ENCODE measurements around the gene FAM227A.
A peak's percentile ranks its signal among the peaks of the same experiment; 100 is the strongest.

The FAM227A gene

DNA sequence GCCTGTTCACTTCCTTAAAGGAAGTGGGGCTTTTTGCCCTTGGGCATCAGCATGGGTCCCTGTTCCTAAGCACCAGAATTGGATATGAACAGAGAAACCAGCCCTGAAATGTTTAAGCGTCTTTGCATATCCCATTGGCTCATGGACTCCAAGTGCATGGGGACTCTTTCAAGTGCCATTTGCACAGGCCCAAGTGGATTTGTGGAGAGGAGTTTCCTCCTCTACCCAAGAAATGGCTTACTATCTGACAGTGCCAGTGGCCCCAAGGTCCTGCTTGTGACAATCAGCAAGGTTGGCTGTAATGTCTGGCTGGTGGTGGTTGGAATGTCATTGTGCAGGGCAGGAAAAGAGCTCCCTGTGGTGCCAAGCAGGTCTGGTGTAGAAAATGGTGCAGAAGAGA is 29.6 kb upstream of the FAM227A start:
- TF ChIP-seq, protein P1, sequence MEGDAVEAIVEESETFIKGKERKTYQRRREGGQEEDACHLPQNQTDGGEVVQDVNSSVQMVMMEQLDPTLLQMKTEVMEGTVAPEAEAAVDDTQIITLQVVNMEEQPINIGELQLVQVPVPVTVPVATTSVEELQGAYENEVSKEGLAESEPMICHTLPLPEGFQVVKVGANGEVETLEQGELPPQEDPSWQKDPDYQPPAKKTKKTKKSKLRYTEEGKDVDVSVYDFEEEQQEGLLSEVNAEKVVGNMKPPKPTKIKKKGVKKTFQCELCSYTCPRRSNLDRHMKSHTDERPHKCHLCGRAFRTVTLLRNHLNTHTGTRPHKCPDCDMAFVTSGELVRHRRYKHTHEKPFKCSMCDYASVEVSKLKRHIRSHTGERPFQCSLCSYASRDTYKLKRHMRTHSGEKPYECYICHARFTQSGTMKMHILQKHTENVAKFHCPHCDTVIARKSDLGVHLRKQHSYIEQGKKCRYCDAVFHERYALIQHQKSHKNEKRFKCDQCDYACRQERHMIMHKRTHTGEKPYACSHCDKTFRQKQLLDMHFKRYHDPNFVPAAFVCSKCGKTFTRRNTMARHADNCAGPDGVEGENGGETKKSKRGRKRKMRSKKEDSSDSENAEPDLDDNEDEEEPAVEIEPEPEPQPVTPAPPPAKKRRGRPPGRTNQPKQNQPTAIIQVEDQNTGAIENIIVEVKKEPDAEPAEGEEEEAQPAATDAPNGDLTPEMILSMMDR (conservative IDR thresholded peaks at IDR 0.05) = no peak
- H3K27ac ChIP-seq = no peak overlapping the region

DNA sequence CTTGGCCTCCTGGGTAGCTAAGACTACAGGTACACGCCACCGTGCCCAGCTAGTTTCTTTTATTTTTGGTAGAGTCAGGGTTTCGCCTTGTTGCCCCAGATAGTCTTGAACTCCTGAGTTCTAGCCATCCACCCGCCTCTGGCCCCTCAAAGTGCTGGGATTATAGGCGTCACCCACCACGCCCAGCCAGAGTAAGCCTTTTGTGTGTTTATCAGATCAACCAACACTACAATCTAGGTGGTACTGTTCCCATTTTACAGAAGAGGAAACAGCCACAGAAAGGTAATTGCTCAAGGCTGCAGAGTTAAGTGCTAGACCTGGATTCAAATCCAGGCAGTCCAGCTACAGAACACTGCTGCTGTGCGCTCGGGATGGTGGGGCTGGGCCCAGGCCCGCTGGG is 28.7 kb upstream of the FAM227A start:
- H3K27ac ChIP-seq = no peak overlapping the region
- TF ChIP-seq, protein P1 (conservative IDR thresholded peaks at IDR 0.05) = no peak

DNA sequence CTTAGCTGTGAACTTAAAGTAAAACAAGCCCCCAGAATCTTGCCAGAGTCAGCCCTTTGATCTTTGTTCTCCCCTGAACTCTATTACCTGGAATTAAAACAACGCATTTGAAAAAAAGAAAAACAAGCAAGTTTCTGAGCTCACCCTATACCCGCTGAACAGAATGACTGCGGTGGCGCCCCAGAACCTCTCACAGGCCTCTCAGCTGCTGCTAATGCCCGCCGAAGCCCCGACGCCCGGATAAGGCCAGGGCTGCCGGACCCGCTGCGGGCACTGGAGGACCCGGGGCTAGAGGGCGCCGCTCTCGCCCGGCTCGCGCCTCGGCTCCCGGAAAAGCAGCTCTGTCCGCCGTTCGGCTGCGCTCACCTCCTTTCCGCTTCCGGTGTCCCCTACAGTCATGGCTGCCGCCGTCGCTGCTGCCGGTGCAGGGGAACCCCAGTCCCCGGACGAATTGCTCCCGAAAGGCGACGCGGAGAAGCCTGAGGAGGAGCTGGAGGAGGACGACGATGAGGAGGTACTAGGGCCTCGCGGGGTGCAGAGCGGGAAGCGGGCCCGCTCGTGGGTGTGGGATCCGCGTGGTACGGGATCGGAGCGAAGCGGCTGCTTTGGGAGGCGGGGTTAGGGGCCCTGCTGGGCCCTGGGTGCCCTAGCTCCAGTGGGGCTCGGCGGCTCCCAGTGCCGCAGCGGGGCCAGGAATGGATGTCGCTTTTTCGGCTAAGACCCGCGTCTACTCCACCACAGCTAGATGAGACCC is 25.6 kb upstream of the FAM227A start, which contains the start of gene TOMM22:
Gene TOMM22 (plus strand): TSS at position 376 of the 754 bp plus-strand sequence. CDS start 22 bp downstream, at position 398.
- TF ChIP-seq, protein P1 (conservative IDR thresholded peaks at IDR 0.05) = peak; percentile 92

DNA sequence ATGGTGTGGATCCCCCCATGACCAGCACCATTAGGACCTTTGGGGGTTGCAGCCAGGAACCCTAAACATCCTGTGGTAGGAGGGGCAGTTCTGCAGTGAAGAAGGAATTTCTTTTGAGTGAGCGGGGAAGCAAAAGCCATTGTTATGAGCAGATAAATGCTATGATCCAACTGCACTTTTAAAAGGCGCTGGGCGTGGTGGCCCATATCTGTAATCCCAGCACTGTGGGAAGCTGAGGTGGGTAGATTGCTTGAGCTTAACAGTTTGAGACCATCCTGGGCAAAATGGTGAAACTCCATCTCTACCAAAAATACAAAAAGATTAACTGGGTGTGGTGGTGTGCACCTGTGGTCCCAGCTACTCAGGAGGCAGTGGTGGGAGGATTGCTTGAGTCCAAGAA is 19.6 kb upstream of the FAM227A start:
- H3K27ac ChIP-seq = no peak overlapping the region
- TF ChIP-seq, protein P1 (conservative IDR thresholded peaks at IDR 0.05) = no peak

More for the DNA sequence above, 25.6 kb upstream of the FAM227A start, which contains the start of gene TOMM22:
- peak within 1 kb of the TSS; percentile 77 for H3K27ac ChIP-seq

DNA sequence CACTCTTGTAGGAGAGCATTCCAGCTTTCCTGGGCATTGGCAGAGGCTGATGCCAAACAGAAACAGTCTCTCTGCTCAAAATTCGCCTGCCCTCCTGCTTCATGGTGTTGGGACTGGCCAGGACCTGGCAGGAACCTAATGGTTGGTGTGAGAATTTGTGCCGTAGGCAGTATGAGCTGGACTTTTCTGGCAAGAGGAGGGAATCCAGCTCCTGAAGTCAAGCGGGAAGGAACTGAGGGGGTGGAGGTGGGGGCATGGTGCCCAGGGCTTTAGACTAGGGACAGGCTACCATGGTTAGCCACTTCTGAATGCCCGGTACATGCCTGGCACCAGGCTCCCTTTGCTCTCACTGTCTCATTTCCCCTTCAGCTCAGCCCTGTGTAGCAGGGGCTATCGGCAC is 18.7 kb upstream of the FAM227A start:
- TF ChIP-seq, protein P1 (conservative IDR thresholded peaks at IDR 0.05) = no peak
- H3K27ac ChIP-seq = no peak overlapping the region

DNA sequence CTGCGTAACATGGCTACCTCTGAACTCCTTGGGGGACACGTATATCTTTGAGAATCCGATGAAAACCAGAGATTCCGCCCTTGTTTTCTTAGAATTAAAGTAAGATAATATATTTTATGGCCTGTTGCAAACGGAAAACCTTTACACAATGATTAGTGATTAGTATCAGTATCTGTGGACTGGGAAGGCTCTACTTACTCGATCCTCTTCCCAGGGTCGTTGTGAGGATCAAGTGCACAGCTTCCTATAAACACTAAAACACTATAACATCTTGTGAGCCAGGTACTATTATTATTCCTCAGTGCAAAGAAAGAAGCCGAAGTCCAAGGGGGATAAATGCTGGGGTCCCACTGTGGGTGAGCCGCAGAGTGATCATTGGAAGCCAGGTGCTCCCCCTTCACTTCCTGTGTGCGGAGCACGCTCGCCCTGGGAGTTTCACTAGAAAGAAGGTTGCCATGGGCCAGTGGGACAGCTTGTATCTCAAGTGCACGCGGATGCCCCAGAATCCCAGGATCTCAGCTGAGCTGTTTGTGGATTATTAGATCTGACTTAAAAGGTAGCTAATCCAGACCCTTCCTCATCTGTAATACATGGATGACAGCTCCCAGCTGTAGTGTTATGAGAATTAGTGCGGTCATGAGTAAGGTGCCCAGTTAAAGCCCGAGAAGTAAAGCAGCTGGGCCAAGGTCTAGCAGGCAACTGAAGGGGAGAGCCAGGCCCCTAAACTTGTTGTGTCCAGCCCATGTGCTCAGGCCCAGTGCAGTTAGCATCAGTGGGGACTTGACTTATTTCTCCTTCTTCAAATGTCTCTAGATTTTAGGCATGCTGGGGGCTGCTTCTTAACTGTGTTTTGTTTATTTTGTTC is 1.1 kb upstream of the FAM227A start:
- TF ChIP-seq, protein P1 (conservative IDR thresholded peaks at IDR 0.05) = no peak
- H3K27ac ChIP-seq = peak overlapping the region; percentile 95
